HG03039 (cell line): ENCODE data around the gene NKTR.

Experiments
- ATAC-seq: cut with Tn5 transposase; IDR thresholded peaks from one replicate; pipeline ENCODE4 v1.9.1; 2021; ENCODE audit warnings: mild to moderate bottlenecking, moderate library complexity; ENCODE audit not compliant: unreplicated experiment

NKTR gene

DNA sequence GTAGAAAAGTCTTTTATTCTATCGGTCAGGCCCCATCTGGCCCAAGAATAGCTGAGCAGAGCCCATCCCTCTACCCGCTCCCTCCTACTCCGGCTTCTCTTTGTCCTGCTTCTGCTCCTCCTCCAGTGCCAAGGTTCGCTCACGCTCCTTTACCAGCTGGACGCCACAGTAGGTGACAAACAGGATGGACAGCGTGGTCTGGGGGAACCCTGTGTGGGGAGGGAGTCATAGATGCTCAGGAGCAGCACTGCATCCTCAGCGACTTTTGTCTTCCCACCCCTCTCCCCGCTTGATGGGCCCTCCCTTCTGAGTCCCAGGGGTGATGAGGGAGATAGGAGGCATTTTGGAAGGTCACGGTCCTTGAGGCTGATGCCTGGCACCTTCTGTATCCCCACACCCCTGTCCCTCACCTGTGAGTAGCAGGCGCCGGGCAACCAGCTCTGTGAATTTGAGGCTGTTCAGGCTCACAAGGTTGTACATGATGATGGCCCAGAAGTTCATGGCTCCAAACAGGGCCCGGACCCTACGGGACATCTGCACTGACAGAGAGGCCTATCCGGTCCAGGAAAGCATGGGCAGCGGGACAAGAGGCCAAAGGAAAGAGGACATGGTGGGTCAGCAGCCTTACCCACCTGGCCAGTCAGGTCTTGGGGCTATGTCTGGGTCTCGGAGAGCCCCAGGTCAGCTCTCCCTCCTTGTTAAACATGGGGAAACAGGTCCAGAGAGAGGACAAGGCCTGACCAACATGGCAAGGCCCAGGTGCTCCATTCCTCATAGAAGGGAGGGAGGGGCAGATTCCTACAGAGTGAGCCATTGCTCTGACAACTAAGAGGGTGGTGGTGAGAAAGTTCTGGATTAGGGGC, 92.4 kb downstream of the NKTR start:
- no peak for ATAC-seq

DNA sequence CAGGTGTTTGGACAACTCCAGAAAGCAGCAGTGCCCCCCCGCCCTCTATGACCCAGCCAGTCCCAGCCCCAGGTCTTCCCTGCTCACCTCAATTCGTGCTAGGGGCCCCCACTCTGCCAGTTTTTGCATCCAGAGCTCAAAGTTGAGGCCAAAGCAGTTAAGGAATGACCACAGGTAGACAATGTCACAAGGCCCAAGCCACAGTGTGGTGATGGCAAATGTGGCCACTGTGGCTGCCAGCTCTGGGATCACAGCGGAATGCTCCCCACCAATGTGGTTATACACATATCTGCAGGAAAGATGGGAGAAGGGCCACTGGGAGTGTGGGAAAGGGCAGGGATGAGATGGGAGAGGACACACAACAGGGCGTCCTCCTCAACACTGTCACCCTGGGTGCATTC, 93.0 kb downstream of the NKTR start:
- ATAC-seq, result no peak

DNA sequence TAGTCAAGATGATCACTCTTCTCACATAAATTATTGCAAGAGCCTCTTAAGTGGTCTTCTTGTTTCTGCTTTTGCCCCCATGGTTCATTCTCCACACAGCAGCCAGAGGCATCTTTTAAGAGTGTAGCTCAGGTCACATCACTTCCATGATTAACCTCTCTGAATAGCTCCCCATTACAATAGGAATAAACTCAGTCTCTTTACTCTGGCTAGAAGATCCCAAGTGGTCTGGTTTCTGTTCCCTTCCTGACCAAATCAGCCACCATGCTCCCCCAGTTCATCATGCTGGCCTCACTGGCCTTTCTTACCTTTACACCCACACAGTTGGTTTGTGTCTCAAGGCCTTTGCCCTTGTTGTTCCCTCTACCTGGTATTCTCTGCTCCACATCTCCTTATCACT, 93.9 kb downstream of the NKTR start:
- ATAC-seq, result no peak

DNA sequence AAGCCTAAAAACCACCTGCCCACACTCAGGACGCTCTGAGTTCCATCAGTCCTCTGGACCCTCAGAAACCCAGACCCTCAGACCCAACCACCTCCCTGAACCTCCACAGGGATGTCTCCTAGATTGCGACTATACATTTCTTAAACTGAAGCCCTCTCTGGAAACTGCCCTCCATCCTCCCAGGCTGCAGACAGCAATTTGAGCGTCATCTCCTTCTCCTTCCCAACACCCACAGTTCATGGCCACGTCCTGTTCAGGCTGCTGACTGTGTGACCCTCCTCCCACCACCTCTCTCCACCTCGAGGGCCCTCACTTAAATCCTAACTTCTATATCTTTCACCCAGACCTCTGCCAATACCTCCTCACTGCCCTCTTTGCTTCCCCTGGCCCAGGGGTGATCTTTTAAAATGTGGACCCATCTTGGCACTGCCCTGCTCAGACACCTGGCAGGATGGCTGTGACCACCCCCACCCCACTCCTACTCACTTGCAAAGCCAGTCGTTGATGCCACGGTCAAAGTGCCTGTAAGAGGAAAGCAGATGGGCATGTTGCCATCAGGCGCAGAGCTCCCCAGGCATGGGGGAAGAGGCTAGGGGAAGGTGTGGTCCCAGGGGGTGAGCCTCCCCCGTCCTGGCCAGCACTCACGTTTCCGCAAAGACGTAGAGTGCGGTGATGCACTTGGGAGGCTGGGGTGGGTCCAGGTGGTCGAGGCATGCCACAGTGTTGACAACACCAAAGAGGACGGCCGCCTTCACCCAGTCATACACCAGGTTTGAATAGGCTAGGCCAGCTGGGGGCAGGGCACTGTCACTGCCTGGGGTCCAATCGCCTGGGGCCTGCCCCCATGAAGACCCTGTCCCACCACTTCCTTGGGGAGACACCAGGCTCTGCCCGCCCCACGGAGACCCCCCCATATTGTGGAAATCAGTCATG, 96.1 kb downstream of the NKTR start:
- ATAC-seq, result no peak

DNA sequence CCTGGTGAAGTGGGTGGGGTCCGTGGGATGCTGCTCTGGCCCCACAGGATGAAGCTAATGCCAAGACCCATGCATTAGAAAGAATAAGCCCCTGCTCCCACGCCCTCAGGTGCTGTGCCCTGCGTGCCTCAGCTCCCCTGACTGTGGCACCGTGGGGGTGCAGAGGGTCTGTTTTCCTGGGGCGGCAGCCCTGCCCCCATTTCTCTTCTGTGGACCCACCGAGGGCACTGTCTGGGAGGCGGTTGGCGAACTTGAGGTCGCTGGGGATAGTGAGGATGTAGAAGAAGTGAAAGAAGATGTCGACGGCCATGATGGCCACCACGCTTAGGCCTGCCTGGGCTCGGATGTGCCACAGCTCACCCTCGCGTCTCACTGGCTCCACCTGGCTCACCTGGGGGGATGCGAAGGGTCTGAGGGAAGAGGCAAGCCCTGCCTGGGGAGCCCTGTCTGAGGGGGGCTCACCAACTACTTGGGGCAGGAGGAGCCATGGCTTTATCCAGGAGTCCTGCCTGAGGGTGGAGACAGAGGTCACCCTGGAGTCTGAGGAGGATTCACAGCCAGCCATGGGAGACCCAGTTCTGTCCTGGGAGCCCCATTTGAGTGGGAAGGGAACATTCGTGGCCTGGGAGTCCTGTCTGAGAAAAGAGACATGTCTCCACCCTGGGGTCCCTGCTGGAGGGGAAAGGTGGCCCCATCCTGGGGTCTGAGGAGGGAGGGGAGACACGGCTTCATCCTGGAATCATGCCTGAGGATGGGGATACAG, 97.0 kb downstream of the NKTR start:
- no peak for ATAC-seq
